CD4-positive, alpha-beta T cell treated with Interleukin-17A for 4 hours (primary cell): Measurements from ENCODE around the gene BABAM1.
"Not testable (repeated sequence)": the region's sequence is repeated elsewhere in the genome, so short reads cannot be mapped to it uniquely, and the experiment has no call there.

ENCODE experiments used
- DNase-seq: peaks from one replicate; pipeline ENCODE4 v3.0.0-alpha.2; 2020; ENCODE audit warnings: mixed read lengths

BABAM1 gene

GRCh38 chr19:17243830-17244617 lies 23.2 kb upstream of the BABAM1 start:
- DNase-seq: no peak

- DNase-seq: peak; percentile 39
Observed at GRCh38 chr19:17244618-17245534, 22.4 kb upstream of the BABAM1 start.

GRCh38 chr19:17245535-17245984 lies 21.7 kb upstream of the BABAM1 start, which contains the start of gene NR2F6:
Gene NR2F6 (minus strand): TSS chr19:17245919. CDS start chr19:17245220, 699 bp downstream.
- no peak for DNase-seq

- no peak for DNase-seq
Observed at GRCh38 chr19:17246681-17247425, 20.4 kb upstream of the BABAM1 start.

- no peak for DNase-seq
Observed at GRCh38 chr19:17248011-17248776, 19.0 kb upstream of the BABAM1 start.

- no peak for DNase-seq
Observed at GRCh38 chr19:17249887-17250548, 17.2 kb upstream of the BABAM1 start.

GRCh38 chr19:17254636-17255035 lies 12.6 kb upstream of the BABAM1 start:
- DNase-seq: no peak

- no peak for DNase-seq
Observed at GRCh38 chr19:17255150-17255621, 12.1 kb upstream of the BABAM1 start.

- no peak for DNase-seq
Observed at GRCh38 chr19:17256130-17256529, 11.1 kb upstream of the BABAM1 start.

- no peak for DNase-seq
Observed at GRCh38 chr19:17259118-17259780, 8.0 kb upstream of the BABAM1 start.

- no peak for DNase-seq
Observed at GRCh38 chr19:17259934-17260333, 7.3 kb upstream of the BABAM1 start.

GRCh38 chr19:17260842-17261325 lies 6.4 kb upstream of the BABAM1 start:
- peak; percentile 95 for DNase-seq

- no peak for DNase-seq
Observed at GRCh38 chr19:17262557-17262956, 4.7 kb upstream of the BABAM1 start.

GRCh38 chr19:17263712-17264640 lies 3.3 kb upstream of the BABAM1 start:
- DNase-seq: no peak

- no peak for DNase-seq
Observed at GRCh38 chr19:17264641-17264979, 2.6 kb upstream of the BABAM1 start, which contains the start of gene USHBP1. Gene USHBP1 (minus strand): TSS chr19:17264745. CDS start chr19:17264299, 446 bp downstream.

GRCh38 chr19:17266026-17266425 lies 1.2 kb upstream of the BABAM1 start:
- DNase-seq: no peak

GRCh38 chr19:17266589-17266974 lies 661 bp upstream of the BABAM1 start:
- no peak for DNase-seq

GRCh38 chr19:17268754-17269153 lies 1.5 kb downstream of the BABAM1 start:
- DNase-seq: no peak

GRCh38 chr19:17274892-17275291 lies 7.6 kb downstream of the BABAM1 start:
- DNase-seq: not testable (repeated sequence)
